IPS-NIHi7 (cell line): ENCODE measurements around the gene GRM2.

Experiments
- DNase-seq: peaks from one replicate; pipeline ENCODE4 v3.0.0; 2012; ENCODE audit warnings: mixed read lengths; ENCODE audit errors: extremely low spot score

Gene GRM2

DNA sequence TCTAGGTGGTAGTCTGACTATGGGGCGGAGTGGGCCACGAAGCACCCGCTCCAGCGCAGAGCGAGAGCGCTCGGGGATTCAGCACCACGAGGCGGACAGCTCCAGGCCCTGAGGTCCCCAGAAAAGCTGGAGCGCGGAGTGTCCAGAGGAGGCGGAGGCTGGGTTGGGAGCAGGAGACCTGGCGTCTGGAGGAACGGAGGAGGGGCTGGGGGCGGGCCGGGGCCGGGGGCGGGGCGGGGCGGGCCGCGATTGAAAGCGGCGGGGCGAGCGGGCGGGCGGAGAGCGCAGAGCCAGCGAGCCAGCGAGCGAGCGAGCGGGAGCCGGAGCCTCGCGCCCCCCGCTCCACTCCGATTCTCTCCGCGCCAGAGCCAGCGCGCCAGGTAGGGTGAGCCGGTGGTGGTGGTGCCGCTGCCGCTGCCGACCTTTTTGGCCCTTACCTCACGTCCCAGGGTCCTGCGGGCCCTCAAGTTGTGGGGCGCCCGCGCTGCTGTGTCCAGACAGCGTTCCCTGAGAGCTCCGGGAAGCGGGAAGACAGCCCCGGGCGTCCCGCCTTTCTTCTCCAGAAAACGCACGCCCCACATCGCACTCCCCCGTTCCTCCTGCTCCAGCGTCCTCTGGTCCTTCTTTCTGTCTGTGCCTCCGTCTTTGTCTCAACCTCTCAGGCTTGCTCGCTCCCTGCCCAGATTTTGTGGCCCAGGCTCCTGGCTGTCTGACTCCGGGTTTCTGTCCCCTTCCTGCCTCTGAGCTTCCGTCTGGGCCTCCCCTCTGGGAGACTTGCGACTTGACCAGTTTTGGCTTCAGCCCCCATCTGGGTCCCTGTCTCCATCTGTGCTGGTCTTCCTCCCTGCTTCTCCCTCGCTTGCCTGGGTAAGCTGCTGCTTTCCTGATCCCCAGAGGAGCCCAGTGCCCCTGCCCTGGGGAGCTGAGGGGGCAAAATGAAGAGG, at the start of gene GRM2:
TSS of gene GRM2 (plus strand) at position 281 of the 944 bp plus-strand sequence. CDS start 1,916 bp downstream, outside the sequence.
- DNase-seq, result peak; percentile 100

GRCh38 chr3:51657234-51657633, 49.6 kb upstream of the GRM2 start:
- DNase-seq, result no peak

DNA sequence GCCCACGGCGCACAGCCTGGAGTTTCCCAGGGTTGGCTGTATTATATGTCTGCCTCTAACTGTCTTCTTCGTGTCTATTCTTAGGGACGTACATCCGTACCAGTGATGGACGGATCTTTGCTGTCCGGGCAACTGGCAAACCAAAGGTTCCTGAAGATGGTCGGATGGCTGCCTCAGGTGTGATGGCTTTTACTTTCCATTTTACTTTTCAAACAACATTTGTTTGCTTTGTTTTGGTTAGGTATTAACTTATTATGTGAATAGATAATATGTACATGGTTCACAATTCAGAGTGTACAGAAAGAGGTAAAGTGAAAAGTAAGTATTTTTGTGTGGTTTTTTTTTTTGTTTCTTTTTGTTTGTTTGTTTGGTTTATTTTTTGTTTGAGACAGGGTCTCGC, 46.9 kb upstream of the GRM2 start:
- no peak for DNase-seq

- DNase-seq, result no peak
Measured at GRCh38 chr3:51662456-51662855, 44.4 kb upstream of the GRM2 start.

- no peak for DNase-seq
Measured at GRCh38 chr3:51668756-51669155, 38.1 kb upstream of the GRM2 start.

DNA sequence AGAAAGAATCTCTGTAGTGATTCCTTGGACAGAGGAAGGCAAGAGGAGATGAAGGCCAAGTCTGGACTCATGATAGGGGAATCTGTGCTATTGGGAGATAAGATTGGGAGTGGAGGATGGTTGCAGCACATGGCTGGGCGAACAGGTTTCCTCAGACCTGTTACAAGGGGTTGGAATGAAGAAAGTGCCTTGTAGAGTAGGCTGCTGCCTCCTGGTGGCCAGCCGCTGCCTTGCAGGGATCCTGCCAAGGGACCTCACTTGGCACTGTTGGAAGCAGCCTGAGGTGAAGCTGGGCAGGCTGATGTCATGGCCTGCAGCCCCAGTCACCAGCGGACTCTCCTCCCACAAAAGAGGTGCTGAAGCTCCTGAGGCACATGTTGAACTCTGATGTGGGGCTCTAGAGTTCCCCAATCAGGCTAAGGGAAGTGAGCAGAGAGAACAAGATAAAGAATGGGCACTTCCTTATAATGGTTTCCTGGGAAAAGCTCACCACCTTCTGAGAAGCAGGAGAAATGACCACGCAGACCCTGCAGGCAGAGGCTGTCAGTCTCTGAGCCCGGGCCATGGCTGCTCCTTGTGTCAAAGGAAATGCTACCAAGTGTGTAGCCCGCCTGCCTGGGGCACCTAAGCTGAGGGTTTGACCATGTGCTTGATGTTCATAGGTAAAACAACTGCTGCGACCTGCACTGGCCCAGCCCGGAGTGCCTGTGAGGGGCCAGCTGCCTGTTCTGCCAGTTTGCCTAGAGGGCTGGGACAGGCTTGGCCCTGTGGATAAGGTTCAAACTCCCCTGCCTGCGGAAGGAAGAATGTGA, 37.4 kb upstream of the GRM2 start:
- peak; percentile 90 for DNase-seq

GRCh38 chr3:51670053-51670822, 36.6 kb upstream of the GRM2 start:
- DNase-seq, result no peak

GRCh38 chr3:51670823-51671733, 35.8 kb upstream of the GRM2 start, which contains the start of gene TEX264:
TSS of gene TEX264 (plus strand) at chr3:51671252. CDS start at chr3:51674305, 3,053 bp downstream.
- peak; percentile 74 for DNase-seq

DNA sequence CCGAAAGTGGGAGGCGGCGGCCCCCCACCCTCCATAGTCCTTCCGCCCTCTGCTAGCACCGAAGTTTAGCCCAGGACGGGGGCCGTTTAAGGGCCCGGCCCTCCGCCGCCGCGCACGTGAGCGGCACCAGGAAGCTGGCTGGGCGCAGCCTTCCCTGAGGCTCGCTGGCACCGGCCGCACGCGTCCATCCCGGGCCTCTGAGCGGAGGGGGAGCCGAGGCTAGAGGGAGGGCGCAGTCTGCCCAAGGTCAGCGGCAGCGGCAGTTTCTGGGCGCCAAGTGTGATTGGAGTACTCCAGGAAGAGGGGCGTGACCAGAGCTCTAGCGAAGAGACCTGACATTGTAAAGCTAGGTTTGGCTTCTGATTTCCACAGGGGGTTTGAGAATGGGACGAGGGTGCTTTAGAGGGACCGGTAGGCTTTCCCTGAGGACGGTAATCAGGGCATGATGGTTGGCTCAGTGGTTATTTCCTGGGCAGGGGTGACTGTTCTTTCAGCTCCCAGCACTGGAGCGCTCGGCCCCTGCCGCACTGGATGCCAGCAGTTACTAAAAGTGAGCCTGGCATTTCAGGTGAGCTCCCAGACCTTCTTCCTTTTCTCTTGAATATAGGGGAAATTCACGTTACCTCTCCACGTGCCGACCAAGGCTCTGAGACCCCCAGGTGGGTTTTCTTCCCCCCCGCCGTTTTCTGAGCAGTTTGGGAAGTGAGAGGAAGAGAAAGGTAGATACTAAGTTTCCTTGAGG, 35.0 kb upstream of the GRM2 start:
- DNase-seq, result peak; percentile 90

DNA sequence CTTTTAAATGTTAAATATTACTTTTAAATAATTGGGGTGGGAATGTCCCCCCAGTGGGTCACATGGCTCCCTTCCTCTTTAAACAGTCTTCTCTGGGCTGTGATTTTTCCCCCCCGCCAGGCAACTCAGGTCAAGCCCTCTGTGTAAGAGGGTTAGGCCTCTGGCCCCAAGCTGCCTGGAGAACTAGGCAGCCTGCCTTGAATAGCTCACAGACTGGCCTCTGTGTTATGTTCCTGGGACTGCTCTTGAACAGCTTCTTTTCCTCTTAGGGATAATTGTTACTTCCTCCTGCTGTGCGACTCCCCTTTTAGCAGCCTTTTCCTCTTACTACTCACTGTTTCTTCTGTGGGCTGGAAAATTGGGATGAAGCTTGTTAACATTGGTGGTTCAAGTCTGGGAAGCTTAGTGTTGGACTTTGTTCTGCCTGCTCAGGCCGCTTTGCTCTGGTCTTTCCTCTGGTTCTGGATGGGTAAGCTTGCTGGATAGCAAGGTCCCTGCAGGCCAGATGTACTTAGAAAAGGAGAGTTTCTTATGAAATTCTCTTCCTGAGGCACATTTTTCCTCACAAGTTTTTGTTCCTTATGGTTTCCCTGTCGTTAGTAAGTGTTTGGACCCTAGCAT, 33.6 kb upstream of the GRM2 start:
- DNase-seq, result no peak

- no peak for DNase-seq
Measured at GRCh38 chr3:51673802-51674654, 32.8 kb upstream of the GRM2 start.

GRCh38 chr3:51675201-51675611, 31.7 kb upstream of the GRM2 start:
- DNase-seq, result no peak

DNA sequence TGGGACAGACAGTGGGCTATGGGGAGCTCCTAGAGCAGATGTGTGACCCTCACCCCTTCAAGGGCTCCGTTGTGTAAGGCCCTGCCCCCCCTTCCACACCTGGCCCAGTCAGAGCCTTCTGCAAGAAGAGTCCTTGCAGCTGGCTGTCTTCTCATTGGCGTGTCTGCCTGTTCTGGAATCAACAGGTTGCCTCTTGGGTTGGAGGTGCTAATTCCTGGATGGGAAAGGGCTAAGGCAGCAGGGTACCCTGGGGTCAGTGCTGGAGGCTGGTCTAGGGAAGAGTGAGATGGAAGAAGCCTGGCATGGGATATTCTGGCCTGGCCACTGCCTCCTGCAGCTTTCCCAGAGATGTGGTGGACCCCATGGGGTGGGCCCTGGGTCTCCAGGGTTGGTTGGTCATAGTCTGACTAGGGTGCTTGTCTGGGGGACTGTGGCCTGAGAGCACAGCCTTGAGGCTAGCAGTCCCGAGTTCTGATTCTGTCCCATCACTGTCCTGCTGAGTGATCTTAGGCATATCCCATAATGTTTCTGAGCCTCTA, 30.7 kb upstream of the GRM2 start:
- no peak for DNase-seq

GRCh38 chr3:51677358-51677757, 29.5 kb upstream of the GRM2 start:
- no peak for DNase-seq

GRCh38 chr3:51678186-51678585, 28.7 kb upstream of the GRM2 start:
- no peak for DNase-seq

DNA sequence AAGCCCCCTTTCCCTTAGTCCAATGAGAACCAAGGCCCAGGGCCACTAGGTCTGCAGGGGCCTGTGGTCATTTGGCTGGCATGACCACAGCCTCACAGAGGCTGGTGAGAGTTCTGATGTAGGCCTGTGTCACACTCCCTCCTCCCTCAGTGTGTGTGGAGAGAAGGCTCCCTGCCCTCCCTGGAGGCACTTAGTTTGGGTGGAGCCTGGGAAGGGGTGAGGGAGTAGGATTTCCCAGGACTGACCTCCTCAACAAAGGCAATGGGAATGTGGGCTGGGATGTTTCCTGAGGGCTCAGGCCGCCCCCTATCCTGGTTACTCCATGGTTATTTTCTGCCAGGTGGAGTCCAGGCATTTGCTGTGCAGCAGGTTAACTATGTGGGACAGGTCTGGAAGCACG, 28.2 kb upstream of the GRM2 start:
- DNase-seq, result no peak

GRCh38 chr3:51679318-51679717, 27.6 kb upstream of the GRM2 start:
- DNase-seq, result no peak

GRCh38 chr3:51679777-51680176, 27.1 kb upstream of the GRM2 start:
- no peak for DNase-seq
